SK-N-MC (cell line): ENCODE results near the gene CLMP.

Source experiments
- DNase-seq: peaks from one replicate; pipeline ENCODE4 v3.0.0-alpha.2; 2011; ENCODE audit warnings: low read depth, low spot score
- H3K27ac ChIP-seq: fragments of 200-600 bp; sonication (generic); 2 replicates; pipeline ENCODE4 v1.5.1; 2016; ENCODE audit warnings: mixed run types
- H3K36me3 ChIP-seq: fragments of 200-600 bp; sonication (generic); 2 replicates; pipeline ENCODE4 v1.6.1; 2017; ENCODE audit warnings: antibody characterized with exemption, low read length, mixed read lengths; ENCODE audit not compliant: insufficient read depth
- H3K4me3 ChIP-seq: fragments of 200-600 bp; sonication (generic); 2 replicates; pipeline ENCODE4 v1.5.1; 2016
- H3K9ac ChIP-seq: fragments of 200-600 bp; sonication (generic); 2 replicates; pipeline ENCODE4 v1.8.0; 2017; ENCODE audit warnings: mixed run types, mixed read lengths; ENCODE audit not compliant: insufficient read length
- H3K9me3 ChIP-seq: fragments of 200-600 bp; sonication (generic); 2 replicates; pipeline ENCODE4 v1.6.1; 2017; ENCODE audit warnings: low read depth, mild to moderate bottlenecking, antibody characterized with exemption, low read length, moderate library complexity, mixed read lengths
- EZH2 ChIP-seq: fragments of 200-600 bp; sonication (generic); IDR thresholded peaks from one replicate; pipeline ENCODE4 v1.6.1; 2017; ENCODE audit warnings: antibody characterized with exemption
- FOXP2 ChIP-seq: optimal IDR thresholded peaks from 2 replicates; pipeline ENCODE3; 2011; ENCODE audit warnings: mild to moderate bottlenecking, moderate library complexity; ENCODE audit not compliant: insufficient read depth; ENCODE audit errors: extremely low read length, control extremely low read depth
- POLR2AphosphoS5 ChIP-seq: IDR thresholded peaks from 2 replicates; pipeline ENCODE4 v1.6.1; 2012; ENCODE audit warnings: mild to moderate bottlenecking, low read depth, low read length, borderline replicate concordance

The CLMP gene

GRCh38 chr11:123180574-123180973 is 14.5 kb downstream of the CLMP start:
- DNase-seq: no peak
- Histone ChIP-seq H3K9me3 (no peaks in the 10 kb centered on the region), H3K4me3 (no peak overlapping the region), H3K36me3 (peaks cover 53% of the 10 kb centered on the region), H3K27ac (no peak overlapping the region), H3K9ac (no peak overlapping the region)
- no peak for TF ChIP-seq FOXP2
- TF ChIP-seq EZH2: no peak
- TF ChIP-seq POLR2AphosphoS5: no peak

GRCh38 chr11:123180166-123180565 is 14.9 kb downstream of the CLMP start:
- TF ChIP-seq POLR2AphosphoS5: no peak
- TF ChIP-seq FOXP2: no peak
- no peak for TF ChIP-seq EZH2

GRCh38 chr11:123179586-123179985 is 15.5 kb downstream of the CLMP start:
- no peak overlapping the region for H3K4me3 ChIP-seq
- no peak for DNase-seq
- H3K9ac ChIP-seq: no peak overlapping the region
- no peak overlapping the region for H3K27ac ChIP-seq
- no peaks in the 10 kb centered on the region for H3K9me3 ChIP-seq
- peaks cover 51% of the 10 kb centered on the region for H3K36me3 ChIP-seq
- TF ChIP-seq EZH2 (no peak), POLR2AphosphoS5 (no peak), FOXP2 (no peak)

More at GRCh38 chr11:123180166-123180565, 14.9 kb downstream of the CLMP start:
- peaks cover 53% of the 10 kb centered on the region for H3K36me3 ChIP-seq
- no peak overlapping the region for H3K9ac ChIP-seq
- no peaks in the 10 kb centered on the region for H3K9me3 ChIP-seq
- no peak overlapping the region for H3K4me3 ChIP-seq
- H3K27ac ChIP-seq: no peak overlapping the region
- DNase-seq: no peak

GRCh38 chr11:123178186-123178585 is 16.9 kb downstream of the CLMP start:
- no peak overlapping the region for H3K4me3 ChIP-seq
- H3K9me3 ChIP-seq: no peaks in the 10 kb centered on the region
- no peak for DNase-seq
- TF ChIP-seq FOXP2 (no peak), EZH2 (no peak), POLR2AphosphoS5 (no peak)
- H3K9ac ChIP-seq: no peak overlapping the region
- H3K36me3 ChIP-seq: peaks cover 52% of the 10 kb centered on the region
- no peak overlapping the region for H3K27ac ChIP-seq

GRCh38 chr11:123176785-123177184 is 18.3 kb downstream of the CLMP start:
- DNase-seq: no peak
- TF ChIP-seq FOXP2 (no peak), POLR2AphosphoS5 (no peak), EZH2 (no peak)
- Histone ChIP-seq H3K27ac (peak overlapping the region; percentile 99), H3K4me3 (no peak overlapping the region), H3K36me3 (peaks cover 46% of the 10 kb centered on the region), H3K9me3 (no peaks in the 10 kb centered on the region), H3K9ac (no peak overlapping the region)

GRCh38 chr11:123174196-123175183 is 20.6 kb downstream of the CLMP start:
- Histone ChIP-seq H3K36me3 (peaks cover 30% of the 10 kb centered on the region), H3K27ac (peak overlapping the region; percentile 99), H3K9me3 (no peaks in the 10 kb centered on the region), H3K4me3 (peak overlapping the region; percentile 62), H3K9ac (peak overlapping the region; percentile 62)
- TF ChIP-seq FOXP2: peak; percentile 22
- TF ChIP-seq EZH2: no peak
- TF ChIP-seq POLR2AphosphoS5: peak; percentile 51; the same call in 1 of the 2 replicates
- peak; percentile 97 for DNase-seq

- peak overlapping the region; percentile 99 for H3K27ac ChIP-seq
- H3K36me3 ChIP-seq: peaks cover 24% of the 10 kb centered on the region
- H3K9ac ChIP-seq: no peak overlapping the region
- DNase-seq: no peak
- H3K4me3 ChIP-seq: peak overlapping the region; percentile 62
- TF ChIP-seq EZH2: no peak
- no peak for TF ChIP-seq FOXP2
- TF ChIP-seq POLR2AphosphoS5: no peak
- H3K9me3 ChIP-seq: no peaks in the 10 kb centered on the region
Observed at GRCh38 chr11:123173856-123174186, 21.2 kb downstream of the CLMP start.

GRCh38 chr11:123173040-123173855 is 21.8 kb downstream of the CLMP start:
- H3K9ac ChIP-seq: no peak overlapping the region
- no peaks in the 10 kb centered on the region for H3K9me3 ChIP-seq
- TF ChIP-seq POLR2AphosphoS5: no peak
- no peak for TF ChIP-seq EZH2
- TF ChIP-seq FOXP2: no peak
- H3K4me3 ChIP-seq: peak overlapping the region; percentile 62; the same call in 1 of the 2 replicates
- H3K36me3 ChIP-seq: peaks cover 18% of the 10 kb centered on the region
- peak; percentile 76 for DNase-seq
- peak overlapping the region; percentile 99 for H3K27ac ChIP-seq
